Stimulated activated CD8-positive, alpha-beta memory T cell treated with anti-CD3 and anti-CD28 coated beads, Interleukin-7, amount 100 ng/mL, for 4 hours (primary cell): ENCODE results near the gene ALG3.

ENCODE experiments used
- DNase-seq, 2 donors: peaks; one replicate each; pipeline ENCODE4 v3.0.0-alpha.2; 2020; ENCODE audit warnings: low read depth in 2 of 2

The ALG3 gene

GRCh38 chr3:184235381-184236032, 13.3 kb downstream of the ALG3 start:
- DNase-seq: no peak

- no peak for DNase-seq
These were observed 13.9 kb downstream of the ALG3 start for GRCh38 chr3:184234671-184235380.

- DNase-seq: no peak
These were observed 14.5 kb downstream of the ALG3 start for GRCh38 chr3:184234224-184234623.

DNA sequence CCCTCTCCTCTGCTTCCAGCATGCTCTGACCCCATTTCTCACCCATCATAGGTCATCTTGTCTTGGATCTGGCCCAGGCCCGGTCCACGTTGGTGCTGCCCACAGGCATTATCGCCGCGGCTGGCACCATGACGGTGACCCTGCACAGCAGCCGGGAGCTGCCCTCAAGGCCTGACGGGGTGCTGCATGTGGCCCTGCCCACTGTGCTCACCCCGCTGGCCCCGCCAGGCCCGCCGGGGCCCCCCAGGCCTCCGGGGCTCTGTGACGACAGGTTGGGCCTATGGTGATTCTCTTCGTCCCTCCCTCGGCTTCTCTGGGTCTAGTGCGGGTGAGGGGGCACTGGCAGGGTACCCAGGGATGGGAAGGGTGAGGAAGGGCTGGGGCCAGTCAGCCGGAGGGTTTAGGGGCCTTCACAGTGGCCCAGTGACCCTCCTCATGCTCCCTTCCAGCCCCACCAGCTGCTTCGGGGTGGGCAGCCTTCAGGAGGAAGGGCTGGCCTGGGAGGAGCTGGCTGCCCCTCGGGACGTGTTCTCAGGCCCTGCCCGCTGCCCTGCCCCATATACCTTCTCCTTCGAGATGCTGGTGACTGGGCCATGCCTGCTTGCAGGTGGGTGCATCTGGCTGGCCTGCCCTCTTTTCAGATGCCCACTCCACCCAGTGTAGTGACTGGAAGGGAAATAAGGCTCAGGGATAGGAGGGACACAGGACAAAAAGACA, 15.5 kb downstream of the ALG3 start:
- DNase-seq: no peak

DNA sequence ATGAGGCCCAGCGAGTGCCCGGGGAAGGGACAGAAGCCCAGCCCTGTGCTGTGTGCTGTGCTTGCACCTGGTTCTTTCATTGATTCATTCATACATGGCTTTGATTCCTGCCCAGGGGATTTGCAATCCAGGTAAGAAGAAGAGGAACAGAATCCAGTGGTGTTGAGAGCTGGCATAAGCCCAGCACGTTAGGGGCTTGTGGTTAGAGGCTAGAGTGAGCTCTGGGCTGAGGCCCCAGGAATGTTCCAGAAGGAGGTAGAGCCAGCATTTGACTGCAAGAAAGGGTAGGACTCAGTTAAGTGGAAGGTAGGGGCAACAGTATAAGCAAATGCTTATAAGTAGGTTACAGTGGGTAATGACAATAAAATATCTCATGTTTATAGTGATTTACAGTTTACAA, 17.1 kb downstream of the ALG3 start:
- DNase-seq: no peak

- DNase-seq: no peak
These were observed 17.9 kb downstream of the ALG3 start for GRCh38 chr3:184230603-184231528.

- peak in 1 of 2 donors; percentile 33 for DNase-seq
These were observed 18.6 kb downstream of the ALG3 start for GRCh38 chr3:184230081-184230602.

- DNase-seq: peak; percentile 18 to 71
These were observed 19.2 kb downstream of the ALG3 start, which contains the start of gene VWA5B2 for GRCh38 chr3:184229394-184230080. TSS of gene VWA5B2 (plus strand) at chr3:184229585. CDS start at chr3:184230529, 944 bp downstream.

DNA sequence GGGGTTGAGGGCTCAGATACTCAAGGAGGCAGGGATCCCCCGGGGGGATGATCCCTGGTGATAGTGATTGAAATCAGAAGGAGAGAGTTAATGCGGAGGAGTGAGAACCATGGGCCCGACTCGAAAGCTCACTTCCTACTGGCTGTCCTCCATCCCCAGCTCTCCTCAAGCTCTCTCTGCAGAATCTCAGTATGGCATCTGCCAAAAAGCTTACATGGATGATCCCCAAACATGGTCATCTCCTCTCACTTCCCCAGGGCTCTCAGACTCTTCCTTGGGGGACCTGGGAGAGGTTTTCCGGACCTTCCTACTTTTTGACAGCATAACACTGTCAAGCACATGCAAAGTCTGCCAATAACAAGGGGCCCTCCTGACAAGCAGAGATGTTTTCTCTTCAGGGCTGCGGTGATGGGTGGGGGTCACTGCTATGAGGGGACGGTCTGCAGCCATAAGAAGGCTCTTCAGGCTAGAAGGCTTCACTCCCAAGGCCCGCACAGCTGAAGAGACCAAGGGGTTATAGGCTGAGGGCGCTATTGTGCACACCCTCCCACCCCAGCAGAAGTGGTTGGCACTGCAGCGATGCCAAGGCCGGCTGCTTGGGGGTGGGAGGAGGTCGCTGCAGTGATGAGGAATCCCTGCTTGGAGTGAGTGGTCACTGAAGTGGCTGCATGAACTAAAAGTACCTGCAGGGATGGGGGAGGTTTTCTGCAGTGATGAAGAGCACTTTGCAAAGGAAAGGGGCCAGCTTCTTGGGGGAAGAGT, 20.2 kb downstream of the ALG3 start:
- DNase-seq: no peak

DNA sequence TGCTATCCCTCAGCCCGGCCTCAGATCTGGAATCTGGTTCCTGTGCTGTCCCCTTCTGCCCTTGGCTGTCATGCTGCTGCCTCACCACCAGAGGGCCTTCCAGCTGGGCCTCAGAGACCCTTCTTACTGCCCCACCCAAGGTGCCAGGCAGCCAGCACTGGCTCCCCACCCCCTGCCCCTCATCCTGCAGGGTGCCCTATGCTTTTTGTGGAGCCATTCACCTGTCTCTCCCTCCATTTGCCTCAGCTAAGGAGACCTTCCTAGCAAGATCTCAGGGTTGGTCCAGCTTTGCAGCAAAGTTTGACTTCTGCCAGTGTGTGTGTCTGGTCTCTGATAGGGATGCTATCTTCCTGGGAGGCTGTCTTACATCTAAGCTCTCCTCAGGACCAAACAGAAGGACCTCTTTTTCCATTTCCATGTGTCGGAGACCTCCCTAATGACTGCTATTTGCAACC, 21.3 kb downstream of the ALG3 start:
- peak in 1 of 2 donors; percentile 33 for DNase-seq

GRCh38 chr3:184223946-184224345, 24.8 kb downstream of the ALG3 start:
- DNase-seq: no peak

DNA sequence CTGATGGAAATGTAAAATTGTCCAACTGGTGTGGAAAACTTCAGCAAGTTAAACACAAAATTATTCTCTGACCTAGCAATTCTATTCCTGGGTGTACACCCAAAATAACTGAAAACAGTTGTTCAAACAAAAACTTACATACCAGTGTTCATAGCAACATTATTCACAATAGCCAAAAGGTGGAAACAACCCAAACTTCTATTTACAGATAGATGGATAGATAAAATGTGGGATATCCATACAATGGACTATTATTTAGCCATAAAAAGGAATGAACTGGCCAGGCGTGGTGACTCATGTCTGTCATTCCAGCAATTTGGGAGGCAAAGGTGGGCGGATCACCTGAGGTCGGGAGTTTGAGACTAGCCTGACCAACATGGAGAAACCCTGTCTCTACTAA, 26.2 kb downstream of the ALG3 start:
- no peak for DNase-seq

GRCh38 chr3:184218814-184219213, 29.9 kb downstream of the ALG3 start:
- no peak for DNase-seq

DNA sequence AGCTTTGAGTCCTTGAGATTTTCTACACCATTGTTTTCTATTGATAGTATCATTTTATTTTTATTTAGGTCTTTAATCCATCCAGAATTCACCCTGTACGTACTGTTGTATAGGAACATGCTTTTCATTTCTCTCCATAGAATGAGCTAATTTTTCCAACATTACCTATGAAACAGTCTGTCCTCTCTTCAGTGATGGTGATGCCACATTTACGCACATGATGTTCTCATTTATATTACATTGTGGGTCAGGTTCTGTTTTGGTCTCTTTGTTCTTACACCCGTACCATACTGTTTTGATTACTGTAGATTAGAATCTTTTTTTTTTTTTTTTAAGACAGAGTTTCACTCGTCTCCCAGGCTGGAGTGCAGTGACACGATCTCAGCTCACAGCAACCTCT, 37.0 kb downstream of the ALG3 start:
- DNase-seq: no peak

DNA sequence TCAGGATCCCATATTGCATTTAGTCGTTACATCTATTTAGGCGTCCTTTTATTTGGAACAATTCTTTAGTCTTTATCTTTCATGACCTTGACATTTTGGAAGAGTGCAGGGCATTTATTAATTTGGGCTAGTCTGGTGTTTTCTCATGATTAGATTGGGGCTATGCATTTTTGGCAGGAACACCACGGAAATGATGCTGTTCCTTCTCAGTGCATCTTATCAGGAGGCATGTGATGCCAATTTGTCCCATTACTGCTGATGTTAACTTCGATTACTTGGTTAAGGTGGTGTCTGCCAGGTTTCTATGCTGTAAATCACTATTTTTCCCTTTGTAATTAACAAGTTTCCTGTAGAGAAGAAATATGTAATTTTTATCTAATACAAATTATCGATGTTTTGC, 37.5 kb downstream of the ALG3 start:
- no peak for DNase-seq

DNA sequence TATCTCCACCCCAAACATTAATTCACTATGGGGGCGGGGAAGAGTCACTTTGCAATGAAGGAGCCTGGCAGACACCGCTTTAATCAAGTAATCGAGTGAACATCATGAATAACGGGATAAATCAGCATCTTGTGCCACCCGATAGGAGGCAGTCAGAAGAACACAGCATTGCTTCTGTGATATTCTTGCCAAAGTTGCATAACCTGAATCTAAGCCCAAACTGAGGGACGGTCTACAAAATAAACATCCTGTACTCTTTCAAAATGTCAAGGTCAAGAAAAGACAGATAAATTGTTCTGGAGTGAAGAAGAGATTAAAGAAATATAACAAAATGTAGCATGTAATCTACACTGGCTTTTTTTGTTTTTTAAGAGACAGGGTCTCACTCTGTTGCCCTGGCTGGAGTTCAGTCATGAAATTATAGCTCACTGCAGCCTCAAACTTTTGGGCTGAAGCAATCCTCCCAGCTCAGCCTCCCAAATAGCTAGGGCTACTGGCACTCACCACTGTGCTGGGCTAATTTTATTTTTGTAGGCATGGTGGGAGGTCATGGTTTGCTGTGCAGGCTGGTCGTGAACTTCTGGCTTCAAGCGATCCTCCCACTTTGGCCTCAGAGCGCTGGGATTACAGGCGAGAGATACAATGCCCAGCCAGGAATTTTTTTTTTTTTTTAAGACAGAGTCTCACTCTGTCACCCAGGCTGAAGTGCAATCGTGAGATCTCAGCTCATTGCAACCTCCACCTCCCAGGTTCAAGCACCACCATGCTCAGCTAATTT, 39.4 kb downstream of the ALG3 start:
- no peak for DNase-seq

DNA sequence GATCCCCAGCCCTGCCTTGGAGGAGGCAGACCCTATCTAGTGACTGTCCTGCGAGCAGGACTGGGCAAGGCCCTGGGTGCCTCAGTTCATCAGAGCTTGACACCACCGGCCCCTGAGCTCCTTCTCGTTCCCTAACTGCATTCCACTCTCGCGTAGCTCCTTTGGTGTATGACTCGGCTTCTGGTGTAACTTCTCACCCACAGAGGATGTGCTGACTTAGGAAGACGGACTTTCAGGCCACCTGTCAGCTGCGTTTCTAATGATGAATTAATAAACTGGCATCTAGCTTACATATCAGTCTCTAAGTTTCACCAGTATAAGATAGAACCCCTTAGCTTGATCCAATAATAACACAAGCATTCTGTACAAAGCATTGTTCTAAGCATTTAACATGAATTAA, 45.2 kb downstream of the ALG3 start:
- DNase-seq: no peak

- DNase-seq: no peak
These were observed 47.9 kb downstream of the ALG3 start for GRCh38 chr3:184200825-184201224.

DNA sequence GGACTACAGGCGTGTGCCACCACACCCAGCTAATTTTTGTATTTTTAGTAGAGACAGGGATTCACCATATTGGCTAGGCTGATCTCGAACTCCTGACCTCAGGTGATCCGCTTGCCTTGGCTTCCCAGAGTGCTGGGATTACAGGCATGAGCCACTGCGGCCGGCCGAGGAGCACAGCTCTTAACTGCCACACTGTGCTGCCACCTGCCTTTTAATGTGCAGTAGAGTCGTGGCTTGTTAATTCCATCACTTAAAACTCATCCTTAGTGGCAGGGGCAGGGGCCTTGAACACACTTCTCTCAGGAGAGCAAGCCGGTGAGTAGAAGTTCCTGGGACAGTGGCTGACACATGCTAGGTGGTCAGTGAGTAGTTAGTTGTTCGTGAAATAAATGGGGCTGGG, 50.3 kb downstream of the ALG3 start:
- DNase-seq: no peak
